SK-N-SH (cell line): ENCODE measurements around the gene ADCY4. TPM values are rescaled to one million over a fixed set of nuclear protein-coding genes. Genes with fewer than 3 reads are reported as not detected.

Experiments
- CTCF ChIA-PET: fragments of 300-600, 350-600 bp; formaldehyde crosslinking; extraction: SDS; loops from one replicate; lab custom pipeline; 2021; lab: Yijun Ruan, JAX
- POLR2A ChIA-PET: fragments of 350-600 bp; sonication (Branson Sonifier 250); formaldehyde crosslinking; extraction: SDS; loops from one replicate; lab custom pipeline; 2020; ENCODE audit warnings: antibody characterized with exemption, inconsistent platforms; lab: Yijun Ruan, JAX
- DNase-seq: peaks from one replicate; pipeline ENCODE4 v3.0.0; 2012
- H2AFZ ChIP-seq: fragments of 200-600 bp; sonication (generic); 2 replicates; pipeline ENCODE4 v1.8.1; 2016; ENCODE audit warnings: antibody characterized with exemption, mild to moderate bottlenecking, low read depth
- H3F3A ChIP-seq: fragments of 200-600 bp; sonication (generic); replicated peaks from 2 replicates; pipeline ENCODE3; 2016; ENCODE audit warnings: antibody characterized with exemption, mild to moderate bottlenecking; ENCODE audit not compliant: insufficient read depth
- H3K27ac ChIP-seq, 2 experiments: fragments of 200-500 bp in 1 of 2; fragments of 200-600 bp in 1 of 2; sonication (Bioruptor generic) in 1 of 2; sonication (generic), shearing (Covaris generic) in 1 of 2; 2 replicates each; pipeline versions ENCODE4 v1.5.1 to v1.6.1; 2014 to 2016; ENCODE audit warnings: low read depth in 2 of 2, inconsistent platforms in 1 of 2, low read length in 1 of 2, mild to moderate bottlenecking in 1 of 2, mixed read lengths in 1 of 2
- H3K27me3 ChIP-seq: fragments of 200-600 bp; sonication (generic), shearing (Covaris generic); 2 replicates; pipeline ENCODE4 v1.6.1; 2016; ENCODE audit warnings: mixed run types; ENCODE audit not compliant: insufficient read depth
- H3K36me3 ChIP-seq, 2 experiments: fragments of 200-500 bp in 1 of 2; fragments of 200-600 bp in 1 of 2; sonication (Bioruptor generic) in 1 of 2; sonication (generic) in 1 of 2; replicated peaks in 1 of 2; 2 replicates each; pipeline versions ENCODE3 to v1.5.1; 2014 to 2016; ENCODE audit warnings: low read length in 1 of 2, mild to moderate bottlenecking in 1 of 2; ENCODE audit not compliant: insufficient read depth in 2 of 2, control insufficient read depth in 1 of 2
- H3K4me1 ChIP-seq, 2 experiments: fragments of 200-500 bp in 1 of 2; fragments of 200-600 bp in 1 of 2; sonication (Bioruptor generic) in 1 of 2; sonication (generic), shearing (Covaris generic) in 1 of 2; 2 replicates each; pipeline versions ENCODE4 v1.5.1 to v1.6.1; 2014 to 2016; ENCODE audit warnings: low read depth in 1 of 2, low read length in 1 of 2, mixed run types in 1 of 2; ENCODE audit not compliant: insufficient read depth in 2 of 2, control insufficient read depth in 1 of 2
- H3K4me2 ChIP-seq: fragments of 200-600 bp; sonication (generic), shearing (Covaris generic); 2 replicates; pipeline ENCODE4 v1.6.1; 2017; ENCODE audit warnings: mixed run types
- H3K4me3 ChIP-seq, 2 experiments: fragments of 200-500 bp in 1 of 2; fragments of 200-600 bp in 1 of 2; sonication (Bioruptor generic) in 1 of 2; sonication (generic), shearing (Covaris generic) in 1 of 2; 2 replicates each; pipeline versions ENCODE4 v1.5.1 to v1.8.1; 2014 to 2016; ENCODE audit warnings: low read depth in 2 of 2, inconsistent platforms in 1 of 2, low read length in 1 of 2, mild to moderate bottlenecking in 1 of 2, mixed read lengths in 1 of 2, moderate library complexity in 1 of 2
- H3K79me2 ChIP-seq: fragments of 200-600 bp; sonication (generic); 2 replicates; pipeline ENCODE4 v1.8.1; 2017; ENCODE audit warnings: mild to moderate bottlenecking; ENCODE audit not compliant: insufficient read depth
- H3K9ac ChIP-seq: fragments of 200-600 bp; sonication (generic); 2 replicates; pipeline ENCODE4 v1.6.1; 2017; ENCODE audit warnings: mixed run types
- H3K9me2 ChIP-seq: fragments of 200-600 bp; sonication (generic); 2 replicates; pipeline ENCODE4 v1.6.1; 2017; ENCODE audit warnings: mixed run types
- H3K9me3 ChIP-seq: fragments of 200-600 bp; sonication (generic); 2 replicates; pipeline ENCODE4 v1.6.1; 2017; ENCODE audit warnings: mixed run types, mild to moderate bottlenecking, moderate library complexity
- H4K20me1 ChIP-seq: fragments of 200-600 bp; sonication (generic); 2 replicates; pipeline ENCODE4 v1.6.1; 2017; ENCODE audit warnings: mild to moderate bottlenecking, mixed run types; ENCODE audit not compliant: insufficient read depth
- IRF3 ChIP-seq: fragments of 150-350 bp; IDR thresholded peaks from 2 replicates; pipeline ENCODE4 v1.6.1; 2016; ENCODE audit warnings: mild to moderate bottlenecking, low read depth, low read length
- MAX ChIP-seq: IDR thresholded peaks from 2 replicates; pipeline ENCODE4 v1.4.0; 2012; ENCODE audit warnings: low read depth
- MEF2A ChIP-seq: IDR thresholded peaks from 2 replicates; pipeline ENCODE4 v1.4.0; 2012; ENCODE audit warnings: low read depth, borderline replicate concordance
- NRF1 ChIP-seq: IDR thresholded peaks from 2 replicates; pipeline ENCODE4 v1.6.1; 2012; ENCODE audit warnings: low read depth, mild to moderate bottlenecking, low read length
- PBX3 ChIP-seq: IDR thresholded peaks from 2 replicates; pipeline ENCODE4; 2012
- POLR2AphosphoS5 ChIP-seq: IDR thresholded peaks from 2 replicates; pipeline ENCODE4 v1.6.1; 2012; ENCODE audit warnings: low read depth, low read length
- SMC3 ChIP-seq: IDR thresholded peaks from 2 replicates; pipeline ENCODE4 v1.6.1; 2012; ENCODE audit warnings: low read depth, low read length, improper control_type of control experiment
- TAF1 ChIP-seq: IDR thresholded peaks from 2 replicates; pipeline ENCODE4 v1.6.1; 2012; ENCODE audit warnings: low read depth, mild to moderate bottlenecking, low read length, moderate library complexity, borderline replicate concordance
- USF1 ChIP-seq: IDR thresholded peaks from 2 replicates; pipeline ENCODE4 v1.4.0; 2012; ENCODE audit warnings: low read depth, borderline replicate concordance
- USF2 ChIP-seq: fragments of 150-350 bp; IDR thresholded peaks from 2 replicates; pipeline ENCODE4 v1.6.1; 2017; ENCODE audit warnings: antibody characterized with exemption, low read length, low read depth, borderline replicate concordance
- YY1 ChIP-seq: IDR thresholded peaks from 2 replicates; pipeline ENCODE4 v1.4.0; 2012; ENCODE audit warnings: low read depth, mild to moderate bottlenecking
- ZBTB33 ChIP-seq: IDR thresholded peaks from 2 replicates; pipeline ENCODE4 v1.4.0; 2012; ENCODE audit warnings: low read depth, borderline replicate concordance
- WGBS: methylation state at CpG from one replicate; pipeline ENCODE4 v1.1.6; 2017; ENCODE audit warnings: low lambda C conversion rate; 5-methylcytosine and 5-hydroxymethylcytosine counted together
- polyA plus RNA-seq, 3 experiments: library from polyadenylated mRNA; depleted of rRNA; stranded (reverse); fragments of >200 nt; gene quantifications; 2 replicates each; pipeline ENCODE4 v1.2.3, GENCODE V29; 2012

The ADCY4 gene
- polyA plus RNA-seq, 1 of the 3 experiments (the other 2 are of a cell fraction), result 0.08 TPM

GRCh38 chr14:24349742-24350141 lies 14.9 kb upstream of the ADCY4 start:
- Histone ChIP-seq H3K27ac (no peak overlapping the region), H2AFZ (no peak overlapping the region), H3K79me2 (no peaks in the 10 kb centered on the region), H3F3A (no peaks in the 10 kb centered on the region), H3K4me1 (no peaks in the 10 kb centered on the region; a peak in 1 of 4 replicates), H3K9me3 (no peaks in the 10 kb centered on the region), H3K9ac (no peak overlapping the region), H3K27me3 (peaks cover 81% of the 10 kb centered on the region), H4K20me1 (no peaks in the 10 kb centered on the region), H3K4me2 (no peak overlapping the region), H3K36me3 (no peaks in the 10 kb centered on the region), H3K9me2 (no peaks in the 10 kb centered on the region), H3K4me3 (no peak overlapping the region)
- no peak for DNase-seq
- ChIA-PET POLR2A (no interaction called here), CTCF (interaction anchor here (1.0 to 5.0 kb wide), 4 partner anchors 16 to 82 kb away, joined by 3 to 32 read pairs (median 13); partner anchors contain the start of genes ADCY4 and CIDEB)
- 24% methylated on average over 5 of the region's 5 CpGs for WGBS
- TF ChIP-seq PBX3 (no peak), MAX (no peak), YY1 (no peak), IRF3 (no peak), USF2 (no peak), POLR2AphosphoS5 (no peak), NRF1 (no peak), TAF1 (no peak), ZBTB33 (no peak), USF1 (no peak), SMC3 (no peak), MEF2A (no peak)
